WTC11 (cell line): Measurements from ENCODE around the gene CLN6. TPM values are rescaled to one million over a fixed set of nuclear protein-coding genes. Genes with fewer than 3 reads are reported as not detected.

ENCODE experiments used
- ATAC-seq: fragments of 200-7000 bp; cut with Tn5 transposase; 2 replicates; pipeline ENCODE4 v1.10.0; 2021; ENCODE audit warnings: mild to moderate bottlenecking, moderate library complexity
- CTCF ChIA-PET: fragments of 300-600 bp; sonication (Branson Sonifier 250); formaldehyde crosslinking; loops from one replicate; lab custom pipeline; 2021; ENCODE audit warnings: antibody characterized with exemption; lab: Charles Lee
- POLR2A ChIA-PET: fragments of 350-600 bp; sonication (Branson Sonifier 250); formaldehyde crosslinking; loops from one replicate; lab custom pipeline; 2021; ENCODE audit warnings: antibody characterized with exemption; lab: Charles Lee
- DNase-seq: peaks from one replicate; pipeline ENCODE4 v3.0.0; 2021; ENCODE audit warnings: low spot score
- H3K27ac Mint-ChIP-seq: 2 replicates; pipeline ENCODE4 v1.8.0; 2021; ENCODE audit warnings: mixed read lengths
- H3K27me3 Mint-ChIP-seq: 2 replicates; pipeline ENCODE4 v1.8.0; 2021; ENCODE audit warnings: low read depth, mild to moderate bottlenecking, moderate library complexity, mixed read lengths
- H3K36me3 Mint-ChIP-seq: 2 replicates; pipeline ENCODE4 v1.8.0; 2021; ENCODE audit warnings: mixed read lengths
- H3K4me1 Mint-ChIP-seq: 2 replicates; pipeline ENCODE4 v1.8.0; 2022; ENCODE audit warnings: mixed read lengths
- H3K4me3 Mint-ChIP-seq: 2 replicates; pipeline ENCODE4 v1.8.0; 2021; ENCODE audit warnings: mild to moderate bottlenecking, moderate library complexity, mixed read lengths
- H3K9me3 Mint-ChIP-seq: 2 replicates; pipeline ENCODE4 v1.8.0; 2021; ENCODE audit warnings: mixed read lengths
- CREM ChIP-seq: sonication (generic); formaldehyde crosslinking; IDR thresholded peaks from 2 replicates; pipeline ENCODE4 v1.8.1; 2022; ENCODE audit warnings: mild to moderate bottlenecking, missing genetic modification reagents, moderate library complexity
- ELF4 ChIP-seq: sonication (generic); formaldehyde crosslinking; IDR thresholded peaks from 2 replicates; pipeline ENCODE4 v1.8.1; 2022; ENCODE audit warnings: low read depth, mild to moderate bottlenecking, moderate library complexity, missing genetic modification reagents
- FOXK1 ChIP-seq: sonication (generic); formaldehyde crosslinking; IDR thresholded peaks from 2 replicates; pipeline ENCODE4 v1.8.0; 2022; ENCODE audit warnings: mild to moderate bottlenecking, moderate library complexity, missing genetic modification reagents
- GRHL2 ChIP-seq: fragments of 250-450 bp; sonication (Bioruptor Pico); IDR thresholded peaks from 2 replicates; pipeline ENCODE4 v1.8.0; 2022; ENCODE audit warnings: mild to moderate bottlenecking, moderate library complexity; ENCODE audit not compliant: insufficient replicate concordance, severe bottlenecking
- GTF2I ChIP-seq: fragments of 250-450 bp; sonication (Bioruptor Pico); conservative IDR thresholded peaks from 2 replicates; pipeline ENCODE4 v1.4.0; 2021; ENCODE audit warnings: mild to moderate bottlenecking
- KAT7 ChIP-seq: sonication (generic); formaldehyde crosslinking; IDR thresholded peaks from 2 replicates; pipeline ENCODE4 v1.8.1; 2023; ENCODE audit warnings: missing genetic modification reagents, mild to moderate bottlenecking, borderline replicate concordance
- NR3C1 ChIP-seq: sonication (generic); formaldehyde crosslinking; conservative IDR thresholded peaks from 2 replicates; pipeline ENCODE4 v1.8.1; 2023; ENCODE audit warnings: low read depth, mild to moderate bottlenecking, missing genetic modification reagents
- PRDM15 ChIP-seq: sonication (generic); formaldehyde crosslinking; IDR thresholded peaks from 2 replicates; pipeline ENCODE4 v1.8.0; 2022; ENCODE audit warnings: missing genetic modification reagents
- ZBTB21 ChIP-seq: sonication (generic); formaldehyde crosslinking; IDR thresholded peaks from 2 replicates; pipeline ENCODE4 v1.8.1; 2023; ENCODE audit warnings: mild to moderate bottlenecking, missing genetic modification reagents, borderline replicate concordance
- ZBTB43 ChIP-seq: sonication (generic); formaldehyde crosslinking; IDR thresholded peaks from 2 replicates; pipeline ENCODE4 v1.8.1; 2023; ENCODE audit warnings: mild to moderate bottlenecking, missing genetic modification reagents
- ZNF532 ChIP-seq: fragments of 250-450 bp; sonication (Bioruptor Pico); IDR thresholded peaks from 2 replicates; pipeline ENCODE4 v1.9.0; 2021; ENCODE audit warnings: mild to moderate bottlenecking, borderline replicate concordance
- total RNA-seq: library from RNA; stranded (reverse); gene quantifications from 3 replicates; pipeline ENCODE4 v1.2.3, GENCODE V29; 2021
- TF ChIP-seq, protein P1 (sequence below): fragments of 250-450 bp; sonication (Bioruptor Pico); IDR thresholded peaks from 2 replicates; pipeline ENCODE4 v1.9.0; 2021; ENCODE audit warnings: mild to moderate bottlenecking
- TF ChIP-seq, protein P2 (sequence below): sonication (generic); formaldehyde crosslinking; IDR thresholded peaks from 2 replicates; pipeline ENCODE4 v1.8.1; 2022; ENCODE audit warnings: low read depth, mild to moderate bottlenecking, moderate library complexity, missing genetic modification reagents, borderline replicate concordance

CLN6 gene
- total RNA-seq, 1 experiment from 2014 or later, result 50.2 TPM

DNA sequence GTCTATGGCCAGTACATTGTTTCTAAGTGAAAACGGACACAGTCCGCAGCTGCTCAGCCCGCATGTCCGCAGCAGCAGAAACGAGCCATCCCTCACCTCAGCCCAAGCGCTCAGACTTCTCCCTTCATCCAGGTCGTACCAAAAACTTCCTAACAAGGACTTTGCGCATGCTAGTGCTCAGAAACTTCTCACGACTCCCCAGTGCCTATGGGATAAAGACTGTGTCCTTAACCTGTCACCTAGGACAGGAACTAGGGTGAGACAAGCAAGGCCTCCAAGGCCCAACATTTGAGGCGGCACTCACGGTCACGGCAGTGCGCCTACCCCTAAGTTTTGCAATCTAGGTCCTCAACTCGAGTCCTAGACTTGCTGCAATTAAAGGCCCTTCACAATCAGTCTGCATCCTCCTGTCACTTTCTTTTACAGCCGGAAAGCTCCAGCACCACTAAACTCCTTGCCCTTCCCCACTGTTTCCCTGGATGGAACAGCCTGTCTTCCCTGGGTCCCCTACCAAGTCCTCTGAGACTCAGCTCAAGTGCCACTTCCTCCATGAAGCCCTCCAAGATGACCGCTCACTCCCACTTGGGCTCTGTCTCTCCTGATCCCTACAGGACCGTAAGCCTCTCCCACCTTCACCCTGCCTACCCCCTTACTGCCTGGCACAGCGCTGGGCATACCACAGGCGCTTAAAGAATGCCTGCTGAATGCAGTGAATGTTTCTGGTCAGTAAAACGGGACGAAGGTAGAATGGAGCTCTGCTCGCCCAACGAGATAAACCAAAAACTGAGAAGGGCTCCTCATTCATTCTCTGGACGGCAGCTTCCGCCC is 1.2 kb downstream of the CLN6 start:
- TF ChIP-seq, protein P1, sequence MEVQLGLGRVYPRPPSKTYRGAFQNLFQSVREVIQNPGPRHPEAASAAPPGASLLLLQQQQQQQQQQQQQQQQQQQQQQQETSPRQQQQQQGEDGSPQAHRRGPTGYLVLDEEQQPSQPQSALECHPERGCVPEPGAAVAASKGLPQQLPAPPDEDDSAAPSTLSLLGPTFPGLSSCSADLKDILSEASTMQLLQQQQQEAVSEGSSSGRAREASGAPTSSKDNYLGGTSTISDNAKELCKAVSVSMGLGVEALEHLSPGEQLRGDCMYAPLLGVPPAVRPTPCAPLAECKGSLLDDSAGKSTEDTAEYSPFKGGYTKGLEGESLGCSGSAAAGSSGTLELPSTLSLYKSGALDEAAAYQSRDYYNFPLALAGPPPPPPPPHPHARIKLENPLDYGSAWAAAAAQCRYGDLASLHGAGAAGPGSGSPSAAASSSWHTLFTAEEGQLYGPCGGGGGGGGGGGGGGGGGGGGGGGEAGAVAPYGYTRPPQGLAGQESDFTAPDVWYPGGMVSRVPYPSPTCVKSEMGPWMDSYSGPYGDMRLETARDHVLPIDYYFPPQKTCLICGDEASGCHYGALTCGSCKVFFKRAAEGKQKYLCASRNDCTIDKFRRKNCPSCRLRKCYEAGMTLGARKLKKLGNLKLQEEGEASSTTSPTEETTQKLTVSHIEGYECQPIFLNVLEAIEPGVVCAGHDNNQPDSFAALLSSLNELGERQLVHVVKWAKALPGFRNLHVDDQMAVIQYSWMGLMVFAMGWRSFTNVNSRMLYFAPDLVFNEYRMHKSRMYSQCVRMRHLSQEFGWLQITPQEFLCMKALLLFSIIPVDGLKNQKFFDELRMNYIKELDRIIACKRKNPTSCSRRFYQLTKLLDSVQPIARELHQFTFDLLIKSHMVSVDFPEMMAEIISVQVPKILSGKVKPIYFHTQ (CRISPR knock-in tag), result no peak
- TF ChIP-seq ZBTB21 (CRISPR knock-in tag) (no peak), GTF2I (CRISPR knock-in tag) (no peak), ELF4 (no peak)
- TF ChIP-seq, all 79 proteins: peak for 0
- DNase-seq, result no peak
- Mint-ChIP-seq H3K36me3 (peaks cover 12% of the 10 kb centered on the region), H3K9me3 (peaks cover 7% of the 10 kb centered on the region), H3K4me1 (peaks cover 28% of the 10 kb centered on the region), H3K27ac (peak overlapping the region; percentile 75), H3K27me3 (peaks cover 14% of the 10 kb centered on the region), H3K4me3 (peak overlapping the region; percentile 93)
- ATAC-seq, result peak; percentile 5
- ChIA-PET CTCF (interaction anchor here (0.5 to 6.9 kb wide), 9 partner anchors 9 to 1249 kb away, joined by 3 to 33 read pairs (median 3); no protein-coding TSS in a partner anchor), POLR2A (interaction anchor here (0.8 to 2.6 kb wide), 6 partner anchors 9 to 78 kb away, joined by 3 to 13 read pairs (median 4); partner anchors contain the start of gene FEM1B)

DNA sequence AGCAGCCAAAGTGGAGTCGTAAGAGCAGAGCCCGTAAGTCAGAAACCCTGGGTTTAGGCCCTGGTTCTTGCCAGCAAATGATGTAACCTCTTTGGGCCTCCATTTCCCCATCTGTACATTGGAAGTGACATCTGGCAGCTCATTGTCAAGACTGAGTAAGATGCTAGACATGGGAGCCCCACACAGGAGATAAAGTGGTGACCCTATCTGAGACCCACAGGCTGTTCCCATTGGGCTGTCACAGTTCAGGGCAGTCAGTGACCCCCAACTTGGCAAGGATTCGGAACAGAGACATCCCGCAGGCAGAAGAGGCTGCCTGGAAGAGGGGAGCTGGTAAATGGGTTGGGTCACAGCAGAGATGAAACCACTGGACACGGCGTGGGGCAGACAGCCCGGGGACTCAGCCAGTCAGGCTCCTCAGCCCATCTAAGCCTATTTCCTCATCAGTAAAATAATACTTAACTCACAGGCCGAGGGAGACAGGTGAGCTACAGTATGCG is 1.8 kb downstream of the CLN6 start:
- POLR2A ChIA-PET, result interaction anchor here (0.6 to 2.6 kb wide), 2 partner anchors 50 to 66 kb away, joined by 4 to 13 read pairs; partner anchors contain the start of gene FEM1B

More for the DNA sequence above, 1.8 kb downstream of the CLN6 start:
- Mint-ChIP-seq H3K27me3 (peaks cover 14% of the 10 kb centered on the region), H3K9me3 (peaks cover 14% of the 10 kb centered on the region), H3K36me3 (peaks cover 19% of the 10 kb centered on the region), H3K4me1 (peaks cover 28% of the 10 kb centered on the region), H3K4me3 (peak overlapping the region; percentile 93), H3K27ac (no peak overlapping the region)
- DNase-seq (no peak), ATAC-seq (no peak)
- CTCF ChIA-PET, result interaction anchor here (1.1 to 6.9 kb wide), 3 partner anchors 10 to 16 kb away, joined by 3 to 33 read pairs (median 3); no protein-coding TSS in a partner anchor
- TF ChIP-seq ZNF532 (CRISPR knock-in tag) (no peak), PRDM15 (no peak), CREM (CRISPR knock-in tag) (no peak), NR3C1 (CRISPR knock-in tag) (no peak), ZBTB43 (CRISPR knock-in tag) (no peak), GRHL2 (CRISPR knock-in tag) (no peak), FOXK1 (CRISPR knock-in tag) (no peak), KAT7 (CRISPR knock-in tag) (no peak)
- TF ChIP-seq, protein P2, sequence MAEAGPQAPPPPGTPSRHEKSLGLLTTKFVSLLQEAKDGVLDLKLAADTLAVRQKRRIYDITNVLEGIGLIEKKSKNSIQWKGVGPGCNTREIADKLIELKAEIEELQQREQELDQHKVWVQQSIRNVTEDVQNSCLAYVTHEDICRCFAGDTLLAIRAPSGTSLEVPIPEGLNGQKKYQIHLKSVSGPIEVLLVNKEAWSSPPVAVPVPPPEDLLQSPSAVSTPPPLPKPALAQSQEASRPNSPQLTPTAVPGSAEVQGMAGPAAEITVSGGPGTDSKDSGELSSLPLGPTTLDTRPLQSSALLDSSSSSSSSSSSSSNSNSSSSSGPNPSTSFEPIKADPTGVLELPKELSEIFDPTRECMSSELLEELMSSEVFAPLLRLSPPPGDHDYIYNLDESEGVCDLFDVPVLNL (CRISPR knock-in tag), result no peak
